ENCODE results near the gene CBFA2T2. TPM values are rescaled to one million over a fixed set of nuclear protein-coding genes. Genes with fewer than 3 reads are reported as not detected.

The CBFA2T2 gene
- total and polyA plus RNA-seq, 2 experiments from 2014 or later, result 29.2 to 33.1 TPM

DNA sequence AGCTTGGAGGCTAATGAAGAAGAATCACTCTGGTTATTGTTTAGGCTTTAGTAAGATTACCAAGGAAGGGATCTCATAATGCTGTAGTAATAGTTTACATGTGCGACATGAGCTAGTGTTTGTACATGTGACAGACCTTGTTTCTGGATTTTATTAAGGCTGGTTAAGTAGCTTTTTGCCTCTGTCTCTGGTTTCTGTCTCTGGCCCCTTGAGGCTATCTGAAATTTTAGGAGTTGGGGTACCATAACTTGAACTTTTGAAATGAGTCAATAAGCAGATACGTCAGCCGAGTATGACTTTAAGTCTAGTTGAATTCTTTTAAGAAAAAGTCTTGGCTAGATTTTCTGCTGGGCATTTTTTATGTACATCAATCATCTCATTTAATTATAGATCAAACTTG lies 9.5 kb downstream of the CBFA2T2 start:
- H3K9me2 ChIP-seq (replicated peaks; ENCODE audit: insufficient read depth), result no peaks in the 10 kb centered on the region
- 42% methylated on average over 3 of the region's 3 CpGs for WGBS (ENCODE audit: low lambda C conversion rate, missing lambda C conversion rate)

DNA sequence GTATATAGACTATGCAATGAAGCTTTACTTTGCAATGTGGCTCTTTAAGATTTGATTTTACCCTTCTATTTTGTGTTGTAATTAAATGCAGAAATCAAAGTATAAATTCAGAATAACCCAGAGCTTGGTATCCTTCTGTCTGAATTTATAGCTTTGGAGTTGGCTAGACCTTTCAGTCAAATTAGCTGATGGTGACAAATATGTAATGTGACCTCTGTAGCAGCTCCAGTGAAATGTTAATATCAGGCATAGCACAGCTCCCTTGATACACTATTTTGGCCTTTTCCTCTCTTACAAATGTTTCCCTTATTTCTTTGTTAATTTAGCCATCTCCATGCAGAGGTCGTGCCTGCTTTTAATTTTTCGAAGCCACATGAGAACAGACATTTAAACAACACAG lies 11.1 kb downstream of the CBFA2T2 start:
- peaks cover 98% of the 10 kb centered on the region for H3K79me2 ChIP-seq
- peaks cover 48% of the 10 kb centered on the region for H4K20me1 ChIP-seq (ENCODE audit: insufficient read depth, poor library complexity, severe bottlenecking)
- H3K36me3 ChIP-seq (replicated peaks; ENCODE audit: insufficient read depth, low read depth), result no peaks in the 10 kb centered on the region
- no peaks in the 10 kb centered on the region for H3K9me3 ChIP-seq (ENCODE audit: low read depth)
- no peak overlapping the region for H3K4me2 ChIP-seq
- no peak for TF ChIP-seq EZH2phosphoT487 (IDR thresholded peaks at IDR 0.05; ENCODE audit: low read depth, severe bottlenecking, unreplicated experiment)
- TF ChIP-seq, protein P1, sequence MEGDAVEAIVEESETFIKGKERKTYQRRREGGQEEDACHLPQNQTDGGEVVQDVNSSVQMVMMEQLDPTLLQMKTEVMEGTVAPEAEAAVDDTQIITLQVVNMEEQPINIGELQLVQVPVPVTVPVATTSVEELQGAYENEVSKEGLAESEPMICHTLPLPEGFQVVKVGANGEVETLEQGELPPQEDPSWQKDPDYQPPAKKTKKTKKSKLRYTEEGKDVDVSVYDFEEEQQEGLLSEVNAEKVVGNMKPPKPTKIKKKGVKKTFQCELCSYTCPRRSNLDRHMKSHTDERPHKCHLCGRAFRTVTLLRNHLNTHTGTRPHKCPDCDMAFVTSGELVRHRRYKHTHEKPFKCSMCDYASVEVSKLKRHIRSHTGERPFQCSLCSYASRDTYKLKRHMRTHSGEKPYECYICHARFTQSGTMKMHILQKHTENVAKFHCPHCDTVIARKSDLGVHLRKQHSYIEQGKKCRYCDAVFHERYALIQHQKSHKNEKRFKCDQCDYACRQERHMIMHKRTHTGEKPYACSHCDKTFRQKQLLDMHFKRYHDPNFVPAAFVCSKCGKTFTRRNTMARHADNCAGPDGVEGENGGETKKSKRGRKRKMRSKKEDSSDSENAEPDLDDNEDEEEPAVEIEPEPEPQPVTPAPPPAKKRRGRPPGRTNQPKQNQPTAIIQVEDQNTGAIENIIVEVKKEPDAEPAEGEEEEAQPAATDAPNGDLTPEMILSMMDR (IDR thresholded peaks at IDR 0.05; ENCODE audit: poor library complexity), result no peak
- no peak for TF ChIP-seq EZH2 (IDR thresholded peaks at IDR 0.05; ENCODE audit: borderline replicate concordance)
- peaks cover 15% of the 10 kb centered on the region for H3K4me1 ChIP-seq (ENCODE audit: insufficient read depth)
- H3K9me2 ChIP-seq (replicated peaks; ENCODE audit: insufficient read depth), result no peaks in the 10 kb centered on the region
- no peak overlapping the region for H3K4me3 ChIP-seq
- no peak overlapping the region for H3K27ac ChIP-seq
- WGBS (ENCODE audit: low lambda C conversion rate, missing lambda C conversion rate), result 78% methylated on average over 2 of the region's 2 CpGs
- no peak overlapping the region for H2AFZ ChIP-seq
- no peaks in the 10 kb centered on the region for H3K27me3 ChIP-seq
- no peak for DNase-seq (ENCODE audit: low spot score)

More for the DNA sequence above, 9.5 kb downstream of the CBFA2T2 start:
- no peak for DNase-seq (ENCODE audit: low spot score)
- Histone ChIP-seq H3K4me3 (no peak overlapping the region), H3K79me2 (peaks cover 98% of the 10 kb centered on the region), H3K4me2 (peak overlapping the region; percentile 36), H3K36me3 (replicated peaks; ENCODE audit: insufficient read depth, low read depth) (no peaks in the 10 kb centered on the region), H4K20me1 (ENCODE audit: insufficient read depth, poor library complexity, severe bottlenecking) (peaks cover 63% of the 10 kb centered on the region), H3K9me3 (ENCODE audit: low read depth) (no peaks in the 10 kb centered on the region), H3K4me1 (ENCODE audit: insufficient read depth) (peaks cover 15% of the 10 kb centered on the region), H3K27ac (peak overlapping the region; percentile 28), H3K27me3 (no peaks in the 10 kb centered on the region), H2AFZ (no peak overlapping the region)
- no peak for TF ChIP-seq EZH2phosphoT487 (IDR thresholded peaks at IDR 0.05; ENCODE audit: low read depth, severe bottlenecking, unreplicated experiment)

DNA sequence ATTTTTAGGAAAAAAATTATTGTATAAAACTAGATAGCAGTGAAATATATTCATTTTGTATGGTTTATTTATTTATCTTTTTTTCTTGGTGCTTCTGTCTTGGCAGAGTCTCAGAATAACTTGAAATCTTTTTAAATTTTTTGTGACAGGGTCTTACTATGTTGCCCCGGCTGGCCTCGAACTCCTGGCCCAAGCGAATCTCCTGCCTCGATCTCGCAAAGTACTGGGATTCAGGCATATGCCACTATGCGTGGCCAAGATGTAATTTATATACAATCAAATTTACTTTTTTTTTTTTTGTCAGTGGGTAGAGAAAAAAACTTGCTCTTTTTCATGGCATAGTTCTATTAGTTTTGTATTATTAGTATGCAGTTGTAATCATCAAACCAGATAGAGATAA lies 13.7 kb downstream of the CBFA2T2 start:
- TF ChIP-seq EZH2phosphoT487 (IDR thresholded peaks at IDR 0.05; ENCODE audit: low read depth, severe bottlenecking, unreplicated experiment), result no peak
- no peak for TF ChIP-seq EZH2 (IDR thresholded peaks at IDR 0.05; ENCODE audit: borderline replicate concordance)
- Histone ChIP-seq H3K27ac (no peak overlapping the region), H3K9me2 (replicated peaks; ENCODE audit: insufficient read depth) (no peaks in the 10 kb centered on the region), H4K20me1 (ENCODE audit: insufficient read depth, poor library complexity, severe bottlenecking) (peaks cover 44% of the 10 kb centered on the region), H3K4me2 (no peak overlapping the region), H3K4me1 (ENCODE audit: insufficient read depth) (peaks cover 13% of the 10 kb centered on the region), H2AFZ (no peak overlapping the region), H3K79me2 (peaks cover 98% of the 10 kb centered on the region), H3K27me3 (no peaks in the 10 kb centered on the region), H3K36me3 (replicated peaks; ENCODE audit: insufficient read depth, low read depth) (no peaks in the 10 kb centered on the region), H3K4me3 (no peak overlapping the region), H3K9me3 (ENCODE audit: low read depth) (no peaks in the 10 kb centered on the region)
- no peak for DNase-seq (ENCODE audit: low spot score)
- 97% methylated on average over 6 of the region's 6 CpGs for WGBS (ENCODE audit: low lambda C conversion rate, missing lambda C conversion rate)

DNA sequence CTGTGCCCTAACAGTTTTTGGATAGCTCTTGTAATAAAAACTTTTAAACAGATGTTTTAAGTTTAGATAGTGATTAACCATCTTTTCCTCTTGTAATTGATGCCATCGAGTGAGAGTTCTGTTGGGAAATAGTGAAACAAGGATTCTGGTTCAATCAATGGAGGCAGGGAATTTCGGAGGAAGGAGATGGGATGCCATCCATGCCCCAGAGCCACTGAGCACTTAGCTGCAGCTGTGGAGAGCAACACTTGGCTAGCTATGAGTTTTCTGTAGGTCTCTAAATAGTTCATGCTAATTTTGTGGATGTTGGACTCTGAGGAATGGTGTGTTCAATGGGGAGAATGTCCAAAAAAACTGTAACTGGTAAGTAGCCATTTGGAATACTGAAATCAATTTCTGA lies 16.7 kb downstream of the CBFA2T2 start:
- H2AFZ ChIP-seq, result no peak overlapping the region
- H3K4me1 ChIP-seq (ENCODE audit: insufficient read depth), result no peaks in the 10 kb centered on the region
- H3K27ac ChIP-seq, result no peak overlapping the region
- H3K79me2 ChIP-seq, result peaks cover 99% of the 10 kb centered on the region
- H3K9me2 ChIP-seq (replicated peaks; ENCODE audit: insufficient read depth), result no peaks in the 10 kb centered on the region
- DNase-seq (ENCODE audit: low spot score), result no peak
- 67% methylated on average over 2 of the region's 2 CpGs for WGBS (ENCODE audit: low lambda C conversion rate, missing lambda C conversion rate)
- H4K20me1 ChIP-seq (ENCODE audit: insufficient read depth, poor library complexity, severe bottlenecking), result peaks cover 31% of the 10 kb centered on the region
- TF ChIP-seq, protein P1 (IDR thresholded peaks at IDR 0.05; ENCODE audit: poor library complexity), result no peak
- TF ChIP-seq EZH2 (IDR thresholded peaks at IDR 0.05; ENCODE audit: borderline replicate concordance), result no peak
- no peak for TF ChIP-seq EZH2phosphoT487 (IDR thresholded peaks at IDR 0.05; ENCODE audit: low read depth, severe bottlenecking, unreplicated experiment)
- no peaks in the 10 kb centered on the region for H3K27me3 ChIP-seq
- no peaks in the 10 kb centered on the region for H3K36me3 ChIP-seq (replicated peaks; ENCODE audit: insufficient read depth, low read depth)
- H3K4me3 ChIP-seq, result no peak overlapping the region
- H3K9me3 ChIP-seq (ENCODE audit: low read depth), result no peaks in the 10 kb centered on the region
- H3K4me2 ChIP-seq, result no peak overlapping the region

Measured in hepatocyte (in vitro differentiated cells).